ENCODE results near the gene CNN2. TPM values are rescaled to one million over a fixed set of nuclear protein-coding genes. Genes with fewer than 3 reads are reported as not detected.
A peak's percentile ranks its signal among the peaks of the same experiment; 100 is the strongest.

Gene CNN2
- total and polyA plus RNA-seq, 2 of the 13 experiments (the other 11 are each of a cell fraction or from before 2014, with no cell fraction given): 63.6 to 70.0 TPM

DNA sequence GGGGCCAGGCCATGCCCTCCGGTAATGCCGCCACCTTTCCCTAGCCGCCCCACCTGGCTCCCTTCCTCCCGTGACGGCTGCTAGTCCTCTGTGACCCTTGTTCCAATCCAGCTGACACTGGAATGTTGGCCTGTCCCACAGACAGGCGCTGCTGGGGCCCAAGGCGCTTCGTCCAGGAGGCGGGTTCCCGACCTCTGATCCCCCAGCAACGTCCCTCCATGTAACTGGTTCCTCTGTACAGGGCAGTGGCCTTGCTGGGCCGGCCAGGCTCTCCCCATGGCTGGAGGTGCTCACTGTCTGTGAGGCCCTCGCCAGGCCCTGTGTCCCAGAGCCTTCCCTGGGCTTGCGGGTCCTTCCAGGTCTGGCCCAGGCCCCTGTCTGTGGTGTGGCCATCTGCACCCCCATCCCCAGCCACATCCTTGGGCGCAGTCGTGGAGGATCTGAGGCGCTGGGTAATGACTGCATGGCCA lies 33.0 kb upstream of the CNN2 start (continued):
- TF ChIP-seq, protein P1, sequence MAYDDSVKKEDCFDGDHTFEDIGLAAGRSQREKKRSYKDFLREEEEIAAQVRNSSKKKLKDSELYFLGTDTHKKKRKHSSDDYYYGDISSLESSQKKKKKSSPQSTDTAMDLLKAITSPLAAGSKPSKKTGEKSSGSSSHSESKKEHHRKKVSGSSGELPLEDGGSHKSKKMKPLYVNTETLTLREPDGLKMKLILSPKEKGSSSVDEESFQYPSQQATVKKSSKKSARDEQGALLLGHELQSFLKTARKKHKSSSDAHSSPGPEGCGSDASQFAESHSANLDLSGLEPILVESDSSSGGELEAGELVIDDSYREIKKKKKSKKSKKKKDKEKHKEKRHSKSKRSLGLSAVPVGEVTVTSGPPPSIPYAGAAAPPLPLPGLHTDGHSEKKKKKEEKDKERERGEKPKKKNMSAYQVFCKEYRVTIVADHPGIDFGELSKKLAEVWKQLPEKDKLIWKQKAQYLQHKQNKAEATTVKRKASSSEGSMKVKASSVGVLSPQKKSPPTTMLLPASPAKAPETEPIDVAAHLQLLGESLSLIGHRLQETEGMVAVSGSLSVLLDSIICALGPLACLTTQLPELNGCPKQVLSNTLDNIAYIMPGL (CRISPR knock-in tag; IDR thresholded peaks at IDR 0.05; ENCODE audit: borderline replicate concordance in 1 of 2, low read depth in 1 of 2): no peak
- TF ChIP-seq RFX5 (IDR thresholded peaks at IDR 0.05; ENCODE audit: low read depth, low read length): no peak
- no peak for TF ChIP-seq ZNF775 (CRISPR knock-in tag; IDR thresholded peaks at IDR 0.05; ENCODE audit: borderline replicate concordance)
- TF ChIP-seq NONO (IDR thresholded peaks at IDR 0.05): no peak
- TF ChIP-seq NONO (CRISPR knock-in tag; conservative IDR thresholded peaks at IDR 0.05): peak; percentile 81; the same call in 1 of the 2 replicates
- peak; percentile 88 for TF ChIP-seq TARDBP (CRISPR knock-in tag; IDR thresholded peaks at IDR 0.05)
- TF ChIP-seq, protein P2, sequence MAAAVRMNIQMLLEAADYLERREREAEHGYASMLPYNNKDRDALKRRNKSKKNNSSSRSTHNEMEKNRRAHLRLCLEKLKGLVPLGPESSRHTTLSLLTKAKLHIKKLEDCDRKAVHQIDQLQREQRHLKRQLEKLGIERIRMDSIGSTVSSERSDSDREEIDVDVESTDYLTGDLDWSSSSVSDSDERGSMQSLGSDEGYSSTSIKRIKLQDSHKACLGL (CRISPR knock-in tag; IDR thresholded peaks at IDR 0.05): no peak
- TF ChIP-seq ZNF431 (CRISPR knock-in tag; IDR thresholded peaks at IDR 0.05; ENCODE audit: borderline replicate concordance, low read depth): no peak
- no peak for TF ChIP-seq ZNF383 (CRISPR knock-in tag; IDR thresholded peaks at IDR 0.05; ENCODE audit: borderline replicate concordance)
- TF ChIP-seq CCDC6 (CRISPR knock-in tag; IDR thresholded peaks at IDR 0.05): no peak
- 0 out of 2 replicates have a peak, but pooled peaks have one; percentile 22 for TF ChIP-seq HOMEZ (CRISPR knock-in tag; IDR thresholded peaks at IDR 0.05; ENCODE audit: low read depth)
- no peak for TF ChIP-seq ZNF549 (CRISPR knock-in tag; IDR thresholded peaks at IDR 0.05)
- peak; percentile 84 for TF ChIP-seq RXRB (CRISPR knock-in tag; IDR thresholded peaks at IDR 0.05; ENCODE audit: borderline replicate concordance)
- no peak for TF ChIP-seq MED8 (CRISPR knock-in tag; IDR thresholded peaks at IDR 0.05; ENCODE audit: insufficient replicate concordance)
- peak; percentile 45; the same call in 1 of the 2 replicates for TF ChIP-seq RARA (CRISPR knock-in tag; IDR thresholded peaks at IDR 0.05)
- no peak for TF ChIP-seq ZNF720 (CRISPR knock-in tag; IDR thresholded peaks at IDR 0.05)
- TF ChIP-seq RCOR2 (CRISPR knock-in tag; IDR thresholded peaks at IDR 0.05): no peak
- TF ChIP-seq IKZF4 (CRISPR knock-in tag; IDR thresholded peaks at IDR 0.05; ENCODE audit: borderline replicate concordance, low read depth, not compliant biosample characterization): no peak
- no peak for TF ChIP-seq NFIC (IDR thresholded peaks at IDR 0.05; ENCODE audit: low read length)
- TF ChIP-seq ZNF354B (CRISPR knock-in tag; IDR thresholded peaks at IDR 0.05): no peak
- TF ChIP-seq ZNF766 (CRISPR knock-in tag; IDR thresholded peaks at IDR 0.05; ENCODE audit: borderline replicate concordance): no peak
- 0 out of 2 replicates have a peak, but pooled peaks have one; percentile 30 for TF ChIP-seq IKZF5 (CRISPR knock-in tag; IDR thresholded peaks at IDR 0.05)
- TF ChIP-seq, protein P3, sequence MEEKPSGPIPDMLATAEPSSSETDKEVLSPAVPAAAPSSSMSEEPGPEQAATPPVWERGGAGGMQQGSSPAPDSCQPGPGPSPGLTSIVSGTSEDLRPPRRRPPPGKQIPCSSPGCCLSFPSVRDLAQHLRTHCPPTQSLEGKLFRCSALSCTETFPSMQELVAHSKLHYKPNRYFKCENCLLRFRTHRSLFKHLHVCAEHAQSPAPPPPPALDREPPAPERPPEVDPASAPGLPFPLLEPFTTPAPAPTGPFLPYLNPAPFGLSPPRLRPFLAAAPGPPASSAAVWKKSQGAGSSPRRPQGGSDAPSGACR (CRISPR knock-in tag; IDR thresholded peaks at IDR 0.05): no peak
- no peak for TF ChIP-seq NFKBIZ (CRISPR knock-in tag; IDR thresholded peaks at IDR 0.05)
- TF ChIP-seq, protein P4, sequence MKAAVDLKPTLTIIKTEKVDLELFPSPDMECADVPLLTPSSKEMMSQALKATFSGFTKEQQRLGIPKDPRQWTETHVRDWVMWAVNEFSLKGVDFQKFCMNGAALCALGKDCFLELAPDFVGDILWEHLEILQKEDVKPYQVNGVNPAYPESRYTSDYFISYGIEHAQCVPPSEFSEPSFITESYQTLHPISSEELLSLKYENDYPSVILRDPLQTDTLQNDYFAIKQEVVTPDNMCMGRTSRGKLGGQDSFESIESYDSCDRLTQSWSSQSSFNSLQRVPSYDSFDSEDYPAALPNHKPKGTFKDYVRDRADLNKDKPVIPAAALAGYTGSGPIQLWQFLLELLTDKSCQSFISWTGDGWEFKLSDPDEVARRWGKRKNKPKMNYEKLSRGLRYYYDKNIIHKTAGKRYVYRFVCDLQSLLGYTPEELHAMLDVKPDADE (CRISPR knock-in tag; IDR thresholded peaks at IDR 0.05): no peak

Data from HepG2 (cell line).